M059J (cell line): ENCODE measurements around the gene CRBN. TPM values are rescaled to one million over a fixed set of nuclear protein-coding genes. Genes with fewer than 3 reads are reported as not detected.
A peak's percentile ranks its signal among the peaks of the same experiment; 100 is the strongest.

Source experiments
- DNase-seq: peaks from one replicate; pipeline ENCODE4 v3.0.0-alpha.2; 2012; ENCODE audit warnings: low read depth
- total RNA-seq: library from RNA; depleted of rRNA; stranded (reverse); fragments of >200 nt; shearing (Covaris generic); gene quantifications from 2 replicates; pipeline ENCODE4 v1.2.3, GENCODE V29; 2014; rRNA removed

CRBN gene
- total RNA-seq = 45.2 and 74.0 TPM in 2 replicates

DNA sequence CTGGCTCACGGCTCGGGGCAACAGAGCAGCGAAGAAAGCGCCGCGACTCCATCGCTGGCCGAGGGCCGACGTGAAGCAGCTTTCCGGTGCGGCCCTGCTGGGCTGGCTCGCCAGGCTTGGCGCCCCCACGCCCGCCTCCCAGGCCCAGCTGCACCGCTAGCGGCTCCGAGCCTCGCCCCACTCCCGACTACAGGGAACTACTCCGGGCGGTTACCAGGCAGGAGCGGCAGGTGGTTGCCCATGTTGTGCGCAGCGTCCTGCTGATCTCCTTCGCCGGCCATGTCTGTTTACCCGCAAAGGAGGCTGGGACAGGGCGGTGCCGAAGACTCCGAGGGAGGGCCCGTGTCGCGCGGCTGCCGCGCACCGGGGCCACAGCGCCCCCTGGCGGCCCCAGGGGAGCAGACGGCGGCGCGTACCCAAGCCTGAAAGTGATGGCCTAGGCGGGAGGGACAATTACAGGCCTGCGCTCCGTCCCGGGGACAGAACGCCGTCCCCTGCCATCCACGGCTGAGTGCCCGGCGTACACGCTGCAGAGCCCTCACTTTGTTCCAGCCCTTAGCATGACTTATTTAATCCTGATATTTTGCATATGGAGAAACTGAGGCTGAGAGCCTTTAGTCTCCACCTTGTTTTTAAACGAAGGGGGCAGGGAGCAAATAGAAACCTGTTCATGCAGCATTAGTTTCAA, at the start of gene CRBN:
TSS of gene CRBN (minus strand) at position 285 of the 688 bp plus-strand sequence. CDS start at position 281, 4 bp downstream.
- DNase-seq = peak; percentile 75

DNA sequence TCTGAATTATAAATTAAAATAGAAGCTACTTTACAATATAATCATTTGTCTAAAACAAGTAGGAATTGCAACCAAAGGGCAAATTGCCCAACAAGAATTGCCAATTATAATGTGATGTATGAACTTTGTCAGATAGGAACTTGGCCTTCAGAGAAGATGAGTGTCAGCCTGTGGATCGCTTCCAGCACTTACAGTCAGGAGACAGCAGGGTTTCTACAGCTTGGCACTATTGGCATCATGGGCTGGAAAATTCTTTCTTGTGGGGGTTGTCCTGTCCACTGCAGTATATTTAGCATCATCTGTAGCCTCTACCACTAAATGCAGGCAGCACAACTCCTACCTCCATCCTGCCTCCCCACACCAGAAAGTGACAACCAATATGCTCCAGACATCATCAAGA, 48.1 kb upstream of the CRBN start:
- DNase-seq = no peak

DNA sequence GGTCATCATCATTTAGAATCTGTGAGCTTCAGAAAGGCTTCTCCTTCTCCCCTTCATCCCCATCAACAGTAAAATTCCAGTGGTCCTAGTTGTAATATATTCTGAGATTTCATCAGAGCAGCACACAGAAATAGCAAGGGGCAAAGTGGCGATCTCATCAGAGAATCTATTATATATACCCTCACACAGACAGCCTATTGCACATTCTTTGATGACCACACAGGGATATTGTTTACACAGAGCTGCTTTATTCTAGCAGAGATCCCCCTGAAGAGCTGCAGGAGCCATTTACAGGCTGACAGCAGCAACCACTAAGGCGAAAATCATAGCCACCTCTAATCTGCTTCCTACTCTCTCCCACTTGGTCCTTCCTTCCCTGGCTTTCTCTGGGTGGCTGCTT, 42.0 kb upstream of the CRBN start:
- no peak for DNase-seq

DNA sequence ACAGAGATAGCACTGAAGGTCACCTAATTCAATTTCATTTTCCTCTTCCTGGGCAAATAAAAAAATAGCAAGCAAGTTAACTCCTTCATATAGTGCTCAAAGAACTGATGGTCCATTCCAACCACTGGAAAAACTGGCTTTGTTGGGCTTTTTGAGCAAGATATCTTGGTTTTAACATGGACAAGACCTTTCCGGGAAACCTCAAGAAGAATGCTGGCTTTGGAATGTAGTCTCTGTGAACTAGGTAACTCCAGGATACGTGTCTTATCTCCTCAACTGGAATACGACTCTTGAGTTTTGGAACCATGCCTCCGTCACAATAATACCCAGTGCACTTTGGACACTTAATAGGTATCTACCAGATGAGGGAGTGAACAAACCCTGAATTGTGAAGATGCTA, 36.9 kb upstream of the CRBN start:
- DNase-seq = no peak

DNA sequence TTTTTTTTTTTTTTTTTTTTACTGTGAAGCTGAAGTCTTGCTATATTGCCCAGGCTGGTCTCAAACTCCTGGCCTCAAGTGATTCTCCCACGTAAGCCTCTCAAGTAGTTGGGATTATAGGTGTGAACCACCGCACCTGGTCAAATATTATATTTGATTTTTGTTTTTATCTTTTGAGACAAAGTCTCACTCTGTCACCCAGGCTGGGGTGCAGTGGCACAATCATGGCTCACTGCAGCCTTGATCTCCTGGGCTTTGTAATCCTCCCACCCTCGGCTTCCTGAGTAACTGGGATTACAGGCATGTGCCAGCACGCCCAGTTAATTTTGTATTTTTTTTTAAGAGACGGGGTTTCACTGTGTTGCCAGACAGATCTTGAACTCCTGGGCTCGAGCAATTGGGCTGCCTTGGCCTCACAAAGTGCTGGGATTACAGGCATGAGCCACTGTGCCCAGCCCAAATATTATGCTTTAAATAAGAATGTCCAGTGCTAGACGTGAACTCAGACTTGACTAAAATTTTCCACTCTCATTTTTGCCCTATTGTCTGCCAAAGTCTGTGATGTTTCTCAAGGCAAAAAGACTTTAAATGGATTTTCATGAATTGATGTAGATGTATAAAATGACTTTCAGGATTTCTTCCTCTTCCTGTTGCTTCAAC, 33.4 kb upstream of the CRBN start:
- no peak for DNase-seq

DNA sequence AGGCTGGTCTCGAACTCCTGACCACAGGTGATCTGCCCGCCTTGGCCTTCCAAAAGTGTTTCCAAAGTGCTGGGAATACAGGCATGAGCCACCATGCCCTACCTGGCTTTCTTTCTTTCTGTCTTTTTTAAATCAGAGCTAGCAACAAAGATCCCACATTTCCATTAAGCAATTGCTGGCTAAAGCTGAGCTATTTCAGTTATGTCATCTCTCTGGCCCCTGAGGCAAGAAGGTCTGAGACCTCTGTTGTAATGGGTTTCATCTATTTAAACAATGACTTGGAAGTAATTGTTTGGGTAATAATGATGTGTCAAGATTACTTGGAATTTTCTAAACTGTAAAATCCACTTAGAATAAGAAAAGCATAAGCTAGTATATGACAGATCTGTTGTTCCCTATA, 30.2 kb upstream of the CRBN start:
- DNase-seq = no peak

DNA sequence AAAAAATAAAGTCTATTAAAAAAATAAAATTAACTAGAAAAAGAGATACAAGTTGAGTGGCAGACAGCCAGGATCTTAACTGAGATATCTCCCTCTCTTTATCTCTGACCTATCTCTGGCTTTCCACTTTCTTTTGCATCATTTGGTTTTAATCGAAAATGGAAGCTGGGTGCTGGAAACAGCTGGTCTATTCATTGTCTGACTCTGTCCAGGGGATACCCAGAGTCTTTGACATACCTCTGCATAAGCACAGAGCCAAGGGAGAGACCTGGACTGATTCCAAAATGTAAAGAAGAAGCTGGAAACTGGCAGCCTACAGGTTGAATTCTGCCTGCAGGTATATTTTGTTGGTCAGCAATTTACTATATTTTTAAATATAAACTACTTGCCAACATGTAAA, 29.6 kb upstream of the CRBN start:
- DNase-seq = no peak

DNA sequence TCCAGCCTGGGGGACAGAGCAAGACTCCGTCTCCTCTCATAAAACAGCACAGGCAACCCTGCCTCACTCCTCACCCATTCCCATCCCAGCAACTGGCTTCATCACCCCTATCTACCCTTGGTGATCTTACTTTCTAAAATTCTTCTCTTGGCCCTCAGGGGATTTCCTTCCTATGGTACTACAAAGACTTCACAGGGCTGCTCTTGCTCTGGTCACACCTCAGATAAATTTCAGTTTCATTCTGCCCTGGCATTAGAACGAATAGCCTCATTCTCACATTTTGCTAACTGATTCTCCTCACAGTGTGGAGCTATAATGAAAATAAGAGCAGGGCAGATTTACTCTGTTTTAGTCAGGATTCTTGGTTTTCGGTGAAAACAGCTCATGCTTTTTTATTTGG, 22.1 kb upstream of the CRBN start:
- DNase-seq = no peak

DNA sequence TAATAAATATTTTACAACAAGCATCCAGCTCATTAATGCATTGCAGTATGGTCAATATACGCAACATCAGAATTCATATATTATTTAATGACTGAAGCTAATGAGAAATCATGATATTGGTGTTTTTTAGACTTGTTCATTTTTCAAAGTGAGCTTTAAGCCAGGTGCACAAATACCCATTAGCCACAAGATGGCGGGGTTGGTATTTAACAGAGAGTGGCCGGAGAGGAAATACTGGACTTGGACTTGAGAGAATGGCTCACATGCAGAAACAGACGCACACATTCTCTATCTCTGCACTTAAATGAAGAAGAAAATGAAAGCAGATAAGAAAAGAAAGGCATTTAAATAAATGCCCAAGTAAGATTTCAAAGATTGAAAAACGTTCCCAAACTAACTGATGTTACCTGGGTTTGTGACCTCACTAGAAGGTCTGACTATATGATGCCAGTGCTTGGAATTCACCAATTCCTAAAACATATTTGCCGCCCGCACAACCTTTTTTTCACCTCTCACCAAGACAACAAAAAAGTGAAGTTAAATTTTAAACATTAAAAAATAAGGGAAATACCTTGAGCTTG, 21.2 kb upstream of the CRBN start:
- DNase-seq = peak; percentile 50

DNA sequence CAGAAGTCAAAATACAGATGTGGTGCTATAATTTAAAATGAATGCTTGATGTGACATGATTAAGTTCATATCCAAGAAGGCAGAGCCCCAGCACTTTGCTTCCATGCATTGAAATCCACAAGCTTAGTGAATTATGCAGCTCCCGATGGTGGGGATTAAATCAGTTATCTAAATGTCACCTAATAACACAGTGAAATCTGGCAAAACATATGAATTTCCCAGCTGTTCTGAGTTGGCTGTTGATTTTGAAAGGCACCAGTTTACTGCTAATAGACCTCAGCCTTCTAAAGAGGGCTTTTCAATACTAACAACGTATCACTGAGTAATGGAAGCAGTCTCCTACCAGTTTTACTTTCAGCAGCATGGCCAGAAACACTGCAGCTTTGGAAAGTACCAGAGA, 19.8 kb upstream of the CRBN start:
- DNase-seq = no peak

DNA sequence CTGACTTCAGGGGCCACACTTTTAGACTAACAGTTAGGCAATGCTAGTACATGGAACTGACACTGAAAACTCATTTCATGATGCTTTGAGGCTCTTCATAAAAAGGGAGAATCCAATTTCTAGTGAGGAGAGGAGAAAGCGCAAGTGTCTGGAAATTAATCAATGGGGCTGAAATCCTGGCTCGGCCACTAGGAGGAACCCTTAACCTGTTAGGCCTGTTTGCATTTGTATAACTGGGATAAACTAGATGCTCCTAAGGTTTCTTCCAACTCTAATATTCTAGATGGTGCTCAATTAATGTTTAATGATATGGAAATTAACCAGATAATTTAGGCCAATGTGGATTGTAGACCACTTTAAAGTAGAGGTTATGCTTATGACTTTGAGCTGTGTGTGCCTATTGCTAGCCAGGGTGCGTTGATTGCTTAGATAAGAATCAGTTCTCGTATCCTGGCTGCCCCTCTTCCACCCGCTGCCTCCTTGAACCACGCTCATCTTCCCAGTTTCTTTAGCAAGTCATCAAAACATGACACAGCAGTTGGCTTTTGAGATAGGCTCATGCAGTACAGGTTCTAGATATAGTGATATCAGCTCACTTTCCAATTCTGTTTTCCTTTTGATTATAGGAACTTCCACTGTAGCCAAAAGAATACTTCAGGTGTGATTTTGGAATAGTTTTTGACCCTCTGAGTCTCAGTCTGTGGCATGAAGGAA, 16.8 kb upstream of the CRBN start:
- no peak for DNase-seq

DNA sequence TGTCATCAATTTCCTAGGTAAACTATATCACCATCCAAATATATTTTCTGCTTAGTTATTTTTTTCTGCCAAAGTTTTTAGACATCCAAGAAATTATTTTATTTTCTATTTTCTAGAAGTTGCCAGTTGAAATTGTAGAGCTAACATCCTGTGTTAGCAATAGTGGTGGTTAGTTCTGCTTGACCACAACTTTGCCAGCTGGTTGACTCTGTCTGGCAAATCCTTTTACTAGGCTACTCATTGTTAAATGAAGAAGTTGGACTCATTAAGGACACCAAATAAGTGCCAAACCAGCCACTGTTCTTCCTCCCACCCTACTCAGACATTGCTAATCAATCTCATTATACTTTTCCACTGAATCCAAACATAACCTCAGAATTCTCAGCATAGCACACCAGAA, 15.4 kb upstream of the CRBN start:
- DNase-seq = no peak

DNA sequence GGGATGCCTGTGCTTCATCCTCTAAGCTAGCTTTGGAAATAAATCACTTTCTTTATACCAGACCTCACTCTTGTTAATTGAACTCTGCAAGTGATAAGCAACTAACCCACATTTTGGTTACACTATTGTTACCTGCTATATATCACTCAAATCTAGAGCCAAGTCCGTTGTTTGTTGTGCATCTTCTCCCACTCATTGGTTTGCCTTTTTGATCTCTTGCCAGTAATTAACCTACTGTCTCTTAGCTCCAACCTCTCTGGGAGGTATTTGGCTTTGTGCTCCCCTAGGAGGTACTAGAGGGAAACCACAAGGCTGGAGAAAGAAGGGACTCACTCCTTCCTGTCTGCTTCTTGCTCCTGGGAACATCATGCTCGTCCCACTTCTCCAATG, 12.8 kb upstream of the CRBN start:
- DNase-seq = no peak

DNA sequence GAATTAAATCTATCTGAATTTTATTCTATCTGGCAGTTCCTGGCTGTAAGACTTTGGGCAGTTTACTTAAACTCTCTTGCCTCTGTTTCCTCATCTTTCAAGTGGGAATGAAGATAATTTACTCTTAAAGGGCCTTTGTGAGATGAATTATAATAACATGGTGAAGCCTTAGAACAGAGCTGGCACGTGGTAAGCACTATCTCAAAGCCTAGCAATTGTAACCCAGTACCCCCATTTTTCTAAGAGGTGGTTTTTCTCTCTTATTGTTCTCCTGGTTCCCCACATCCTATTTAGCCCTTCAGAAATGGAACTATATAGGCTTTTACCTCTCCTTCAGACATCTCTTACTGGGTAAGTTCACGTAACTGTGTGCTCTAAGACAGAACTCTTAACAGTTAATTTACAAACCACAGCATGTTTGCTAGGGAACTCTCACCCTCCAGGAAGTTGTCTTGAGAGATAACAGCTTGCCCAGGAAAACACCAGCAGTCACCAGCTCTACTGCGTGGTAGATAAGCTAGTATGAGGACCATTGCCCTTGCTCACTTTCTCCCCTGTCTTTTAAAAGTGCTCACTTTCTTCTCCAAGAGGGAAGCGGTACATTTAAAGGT, 12.3 kb upstream of the CRBN start:
- no peak for DNase-seq

DNA sequence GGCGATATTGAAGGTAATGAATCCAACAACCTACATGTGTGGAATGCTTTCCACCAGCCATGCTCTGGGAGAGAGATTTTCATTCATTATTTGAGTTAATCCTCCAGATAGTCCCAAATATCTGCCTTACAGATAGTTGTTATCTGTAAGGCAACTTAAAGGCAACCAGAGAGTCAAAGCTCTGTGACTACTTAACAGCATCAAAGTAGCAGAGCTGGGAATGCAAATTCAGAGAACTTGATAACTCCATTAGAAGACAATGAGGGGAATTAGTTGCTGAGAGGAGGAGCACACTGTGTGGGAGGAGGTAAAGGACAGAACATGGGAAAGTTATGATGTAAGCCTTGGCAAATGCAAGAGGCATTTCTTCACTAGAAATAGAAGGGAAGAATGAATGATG, 10.5 kb upstream of the CRBN start:
- no peak for DNase-seq

DNA sequence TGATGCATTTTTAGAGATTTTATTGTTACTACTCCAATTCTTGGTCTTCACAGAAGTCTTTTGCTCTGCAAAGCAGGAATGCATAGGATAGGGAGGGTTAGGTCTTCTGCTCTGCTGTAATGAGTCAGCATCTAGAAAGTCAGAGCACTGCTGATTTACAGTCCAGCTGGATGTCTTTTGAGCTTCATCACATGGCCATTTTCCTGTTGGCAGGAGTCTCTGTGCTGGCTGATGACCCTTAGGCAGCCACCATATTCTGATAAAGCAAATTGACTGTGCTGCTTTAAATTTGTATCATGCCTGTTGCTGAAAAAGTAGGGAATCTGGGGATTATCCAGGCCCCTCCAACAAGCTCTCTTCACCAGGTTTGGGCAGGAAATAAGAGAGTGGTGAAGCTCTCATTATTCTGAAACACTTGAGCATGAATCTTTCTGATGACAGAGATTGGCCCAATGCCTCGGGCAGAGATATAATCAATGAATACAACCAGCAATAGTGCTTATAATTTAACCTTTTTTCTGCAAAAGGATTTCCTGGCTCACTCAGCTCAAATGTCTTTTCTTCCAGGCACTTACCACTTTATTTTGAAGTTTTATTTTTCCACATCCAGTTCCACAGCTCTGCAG, 9.7 kb upstream of the CRBN start:
- no peak for DNase-seq

DNA sequence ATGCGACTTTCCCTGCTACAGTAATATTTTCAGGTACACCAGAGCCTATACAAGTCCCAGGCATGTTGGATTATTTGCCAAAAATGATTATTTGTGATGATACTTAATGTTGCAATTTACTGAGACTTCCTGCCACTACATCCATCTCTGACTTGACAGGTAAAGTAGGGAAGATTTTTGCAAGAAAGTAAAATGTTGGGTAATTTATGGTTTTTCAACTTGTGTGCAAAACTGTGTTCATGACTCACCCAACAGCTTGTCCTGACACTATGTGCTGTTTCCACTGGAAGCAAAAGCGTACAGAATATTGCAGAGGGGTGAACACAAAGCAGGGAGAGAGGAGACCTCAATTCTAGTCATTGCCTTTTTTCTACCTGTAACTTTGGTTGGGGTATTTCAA, 5.4 kb upstream of the CRBN start:
- no peak for DNase-seq

DNA sequence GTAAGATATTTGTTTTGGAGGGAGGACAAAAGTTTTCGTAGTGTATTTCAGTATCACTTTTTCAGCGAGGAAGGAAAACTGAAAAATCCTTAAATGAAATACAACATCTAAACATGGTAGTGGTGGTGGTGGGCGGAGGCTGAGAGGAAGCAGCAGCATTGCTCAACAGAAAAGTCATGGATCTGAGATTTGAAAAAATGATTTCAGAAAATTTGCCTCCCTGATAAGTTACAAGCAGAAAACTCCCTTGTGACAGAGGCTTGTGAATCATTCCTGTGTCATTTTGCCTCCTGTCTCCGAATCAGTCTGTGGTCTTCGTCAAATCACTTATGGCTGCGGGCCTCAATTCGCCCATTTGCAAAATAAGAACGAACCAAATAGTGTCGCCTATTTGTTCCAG, 965 bp upstream of the CRBN start:
- no peak for DNase-seq

DNA sequence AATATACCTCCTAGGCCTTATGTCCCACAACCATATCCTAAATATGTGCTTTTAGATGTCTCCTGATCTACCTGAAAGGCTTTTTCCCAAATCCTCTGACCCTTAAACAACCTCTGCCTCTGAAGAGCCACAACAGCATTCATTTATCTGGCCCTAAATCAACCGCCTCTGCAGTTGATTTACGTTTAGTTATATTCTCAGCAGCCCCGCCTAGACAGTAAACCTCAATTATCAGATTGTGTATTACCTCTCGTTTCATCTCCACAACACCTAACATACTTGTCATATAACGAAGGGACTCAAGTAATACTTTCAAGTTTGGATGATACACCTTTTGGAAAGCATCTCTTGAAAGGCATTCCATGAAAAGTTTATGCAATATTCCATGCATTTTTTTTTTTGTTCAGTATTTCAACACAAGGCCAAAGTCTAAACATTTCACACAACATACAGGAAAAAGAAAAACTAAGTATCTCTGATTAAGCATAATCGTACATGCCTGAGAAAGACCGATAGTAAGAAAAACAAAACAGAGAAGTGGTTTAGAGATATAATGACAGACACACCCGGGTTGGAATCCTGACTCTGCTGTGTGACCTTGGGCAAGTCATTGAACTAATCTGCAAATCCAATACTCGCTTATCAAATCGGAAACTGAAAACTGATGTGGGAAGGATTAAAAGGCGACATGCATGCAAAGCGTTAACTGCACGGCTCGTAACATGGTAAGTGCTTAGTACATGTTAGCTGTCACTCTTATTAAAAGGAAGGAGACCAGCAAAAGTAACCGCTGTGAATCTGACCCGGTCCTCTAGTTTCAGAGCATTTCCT, 778 bp downstream of the CRBN start:
- DNase-seq = no peak

DNA sequence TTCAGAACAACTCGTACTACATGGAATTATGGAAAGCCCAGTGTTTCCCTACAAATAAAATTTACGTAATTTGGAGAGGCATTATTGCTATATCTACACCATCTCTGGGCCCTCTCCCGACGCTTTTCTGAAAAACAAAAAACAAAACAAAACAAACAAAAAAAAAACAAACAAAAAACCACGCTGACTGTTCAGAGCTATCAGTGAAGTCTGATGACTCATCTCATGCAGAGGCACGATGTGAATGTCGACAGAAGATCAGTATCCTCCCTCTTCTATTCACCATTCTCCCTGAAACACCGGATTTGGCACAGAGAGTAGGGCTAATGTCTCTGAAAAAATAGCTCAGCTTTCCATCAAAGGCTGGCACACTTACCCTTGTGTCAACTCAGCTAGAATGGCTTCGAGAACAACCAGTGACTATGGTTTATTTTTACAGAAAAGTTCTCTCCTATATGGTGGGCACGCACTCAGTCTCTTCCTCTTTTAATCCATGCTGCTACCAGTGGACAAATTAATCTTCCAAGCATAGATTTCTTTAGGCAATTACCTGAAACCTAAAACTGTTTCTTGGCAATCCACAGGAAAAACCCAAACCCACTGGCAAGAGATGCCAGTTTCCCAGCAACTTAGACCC, 1.5 kb downstream of the CRBN start:
- DNase-seq = peak; percentile 9
